Thyroid gland (tissue), 4 donors: ENCODE data around the gene TYMS.

ENCODE experiments used
- POLR2A ChIP-seq, 2 donors: fragments of 450-650 bp; IDR thresholded peaks; one replicate each; pipeline ENCODE4 v1.6.1; 2017; ENCODE audit warnings: antibody characterized with exemption in 2 of 2, mild to moderate bottlenecking in 2 of 2, moderate library complexity in 1 of 2
- TF ChIP-seq, protein P1 (sequence below), 6 experiments: fragments of 200-600 bp in 3 of 6; fragments of 450-650 bp in 3 of 6; sonication (generic) in 3 of 6; IDR thresholded peaks; one replicate each; pipeline ENCODE4 v1.5.1; 2016 to 2019; ENCODE audit warnings: antibody characterized with exemption in 6 of 6, mild to moderate bottlenecking in 2 of 6, inconsistent platforms in 1 of 6, moderate library complexity in 1 of 6

DNA sequence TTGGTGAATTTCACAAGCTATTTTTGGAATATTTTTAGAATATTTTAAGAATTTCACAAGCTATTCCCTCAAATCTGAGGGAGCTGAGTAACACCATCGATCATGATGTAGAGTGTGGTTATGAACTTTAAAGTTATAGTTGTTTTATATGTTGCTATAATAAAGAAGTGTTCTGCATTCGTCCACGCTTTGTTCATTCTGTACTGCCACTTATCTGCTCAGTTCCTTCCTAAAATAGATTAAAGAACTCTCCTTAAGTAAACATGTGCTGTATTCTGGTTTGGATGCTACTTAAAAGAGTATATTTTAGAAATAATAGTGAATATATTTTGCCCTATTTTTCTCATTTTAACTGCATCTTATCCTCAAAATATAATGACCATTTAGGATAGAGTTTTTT lies 15.9 kb downstream of the TYMS start:
- TF ChIP-seq, protein P1, sequence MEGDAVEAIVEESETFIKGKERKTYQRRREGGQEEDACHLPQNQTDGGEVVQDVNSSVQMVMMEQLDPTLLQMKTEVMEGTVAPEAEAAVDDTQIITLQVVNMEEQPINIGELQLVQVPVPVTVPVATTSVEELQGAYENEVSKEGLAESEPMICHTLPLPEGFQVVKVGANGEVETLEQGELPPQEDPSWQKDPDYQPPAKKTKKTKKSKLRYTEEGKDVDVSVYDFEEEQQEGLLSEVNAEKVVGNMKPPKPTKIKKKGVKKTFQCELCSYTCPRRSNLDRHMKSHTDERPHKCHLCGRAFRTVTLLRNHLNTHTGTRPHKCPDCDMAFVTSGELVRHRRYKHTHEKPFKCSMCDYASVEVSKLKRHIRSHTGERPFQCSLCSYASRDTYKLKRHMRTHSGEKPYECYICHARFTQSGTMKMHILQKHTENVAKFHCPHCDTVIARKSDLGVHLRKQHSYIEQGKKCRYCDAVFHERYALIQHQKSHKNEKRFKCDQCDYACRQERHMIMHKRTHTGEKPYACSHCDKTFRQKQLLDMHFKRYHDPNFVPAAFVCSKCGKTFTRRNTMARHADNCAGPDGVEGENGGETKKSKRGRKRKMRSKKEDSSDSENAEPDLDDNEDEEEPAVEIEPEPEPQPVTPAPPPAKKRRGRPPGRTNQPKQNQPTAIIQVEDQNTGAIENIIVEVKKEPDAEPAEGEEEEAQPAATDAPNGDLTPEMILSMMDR (IDR thresholded peaks at IDR 0.05): no peak
- no peak for TF ChIP-seq POLR2A (IDR thresholded peaks at IDR 0.05)
